Measurements from ENCODE around the gene TMEM236. TPM values are rescaled to one million over a fixed set of nuclear protein-coding genes. Genes with fewer than 3 reads are reported as not detected.

TMEM236 gene
- total RNA-seq, 1 experiment from 2014 or later, result 0.04 TPM

- Histone ChIP-seq H3K27me3 (ENCODE audit: low read length) (no peaks in the 10 kb centered on the region), H2AFZ (ENCODE audit: low read length) (no peak overlapping the region), H3F3A (ENCODE audit: low read length, unreplicated experiment) (no peaks in the 10 kb centered on the region), H4K20me1 (ENCODE audit: low read length) (no peaks in the 10 kb centered on the region), H3K27ac (ENCODE audit: low read length) (no peak overlapping the region), H3K4me3 (ENCODE audit: low read length) (no peak overlapping the region), H3K9me3 (ENCODE audit: low read length) (no peaks in the 10 kb centered on the region), H3K36me3 (ENCODE audit: low read depth, low read length) (no peaks in the 10 kb centered on the region; the same call in 1 of the 2 replicates), H3K4me1 (ENCODE audit: insufficient read depth, low read length) (no peaks in the 10 kb centered on the region), H3K4me2 (ENCODE audit: low read length) (no peak overlapping the region), H3K9ac (ENCODE audit: low read length) (no peak overlapping the region), H3K79me2 (ENCODE audit: low read length) (no peaks in the 10 kb centered on the region), H3K9me2 (replicated peaks; ENCODE audit: low read length) (no peaks in the 10 kb centered on the region)
- POLR2A ChIA-PET (ENCODE audit: unreplicated experiment), result no interaction called here
- CTCF ChIA-PET, result no interaction called here
- no TSS peak for BruUV-seq (replicated peaks)
- intact Hi-C loops (cut with micrococcal nuclease), result loop anchor here (10.0 kb wide), 1 partner anchor 65 kb away; the partner anchor contains the start of gene STAM
- DNase-seq, result no peak
- ATAC-seq, result 0 out of 2 replicates have a peak, but pooled peaks have one; percentile 15
- TF ChIP-seq EZH2phosphoT487 (IDR thresholded peaks at IDR 0.05; ENCODE audit: borderline replicate concordance, low read length) (no peak), EZH2 (IDR thresholded peaks at IDR 0.05; ENCODE audit: low read length, unreplicated experiment) (no peak)
Observed at GRCh38 chr10:17709492-17709891, 42.5 kb upstream of the TMEM236 start.

- TF ChIP-seq EZH2 (IDR thresholded peaks at IDR 0.05; ENCODE audit: low read length, unreplicated experiment), result no peak
- no peak for TF ChIP-seq EZH2phosphoT487 (IDR thresholded peaks at IDR 0.05; ENCODE audit: borderline replicate concordance, low read length)
- no peak for TF ChIP-seq CTCF (conservative IDR thresholded peaks at IDR 0.05; ENCODE audit: low read depth, low read length)
- POLR2A ChIA-PET (ENCODE audit: unreplicated experiment), result no interaction called here
Observed at GRCh38 chr10:17710181-17710580, 41.8 kb upstream of the TMEM236 start.

GRCh38 chr10:17712053-17712452 is 39.9 kb upstream of the TMEM236 start:
- ATAC-seq (no peak), DNase-seq (no peak)
- no peak overlapping the region for H3K27ac ChIP-seq (ENCODE audit: low read length)
- no peaks in the 10 kb centered on the region for H3K79me2 ChIP-seq (ENCODE audit: low read length)
- H4K20me1 ChIP-seq (ENCODE audit: low read length), result no peaks in the 10 kb centered on the region
- H3K9ac ChIP-seq (ENCODE audit: low read length), result no peak overlapping the region
- H3K36me3 ChIP-seq (ENCODE audit: low read depth, low read length), result no peaks in the 10 kb centered on the region
- no peaks in the 10 kb centered on the region for H3F3A ChIP-seq (ENCODE audit: low read length, unreplicated experiment)
- ChIA-PET CTCF (no interaction called here), POLR2A (ENCODE audit: unreplicated experiment) (no interaction called here)
- intact Hi-C loops (cut with micrococcal nuclease), result no loop called here
- H3K4me3 ChIP-seq (ENCODE audit: low read length), result no peak overlapping the region
- H3K9me2 ChIP-seq (replicated peaks; ENCODE audit: low read length), result no peaks in the 10 kb centered on the region
- no peaks in the 10 kb centered on the region for H3K9me3 ChIP-seq (ENCODE audit: low read length)
- H3K4me1 ChIP-seq (ENCODE audit: insufficient read depth, low read length), result no peaks in the 10 kb centered on the region
- BruUV-seq (replicated peaks), result no TSS peak
- H3K27me3 ChIP-seq (ENCODE audit: low read length), result no peaks in the 10 kb centered on the region
- H3K4me2 ChIP-seq (ENCODE audit: low read length), result no peak overlapping the region
- no peak overlapping the region for H2AFZ ChIP-seq (ENCODE audit: low read length)
- TF ChIP-seq CTCF (conservative IDR thresholded peaks at IDR 0.05; ENCODE audit: low read depth, low read length) (no peak), EZH2phosphoT487 (IDR thresholded peaks at IDR 0.05; ENCODE audit: borderline replicate concordance, low read length) (no peak)

More at GRCh38 chr10:17710181-17710580, 41.8 kb upstream of the TMEM236 start:
- Histone ChIP-seq H3K9me3 (ENCODE audit: low read length) (no peaks in the 10 kb centered on the region), H3K9me2 (replicated peaks; ENCODE audit: low read length) (no peaks in the 10 kb centered on the region), H2AFZ (ENCODE audit: low read length) (no peak overlapping the region), H3F3A (ENCODE audit: low read length, unreplicated experiment) (no peaks in the 10 kb centered on the region), H3K79me2 (ENCODE audit: low read length) (no peaks in the 10 kb centered on the region), H3K4me2 (ENCODE audit: low read length) (no peak overlapping the region), H3K4me1 (ENCODE audit: insufficient read depth, low read length) (no peaks in the 10 kb centered on the region), H3K36me3 (ENCODE audit: low read depth, low read length) (no peaks in the 10 kb centered on the region; the same call in 1 of the 2 replicates), H4K20me1 (ENCODE audit: low read length) (no peaks in the 10 kb centered on the region), H3K4me3 (ENCODE audit: low read length) (no peak overlapping the region), H3K9ac (ENCODE audit: low read length) (no peak overlapping the region), H3K27ac (ENCODE audit: low read length) (no peak overlapping the region), H3K27me3 (ENCODE audit: low read length) (no peaks in the 10 kb centered on the region)
- no TSS peak for BruUV-seq (replicated peaks)
- CTCF ChIA-PET, result no interaction called here
- no peak for ATAC-seq
- DNase-seq, result no peak
- intact Hi-C loops (cut with micrococcal nuclease), result no loop called here
